ENCODE data around the gene ENDOV.

DNA sequence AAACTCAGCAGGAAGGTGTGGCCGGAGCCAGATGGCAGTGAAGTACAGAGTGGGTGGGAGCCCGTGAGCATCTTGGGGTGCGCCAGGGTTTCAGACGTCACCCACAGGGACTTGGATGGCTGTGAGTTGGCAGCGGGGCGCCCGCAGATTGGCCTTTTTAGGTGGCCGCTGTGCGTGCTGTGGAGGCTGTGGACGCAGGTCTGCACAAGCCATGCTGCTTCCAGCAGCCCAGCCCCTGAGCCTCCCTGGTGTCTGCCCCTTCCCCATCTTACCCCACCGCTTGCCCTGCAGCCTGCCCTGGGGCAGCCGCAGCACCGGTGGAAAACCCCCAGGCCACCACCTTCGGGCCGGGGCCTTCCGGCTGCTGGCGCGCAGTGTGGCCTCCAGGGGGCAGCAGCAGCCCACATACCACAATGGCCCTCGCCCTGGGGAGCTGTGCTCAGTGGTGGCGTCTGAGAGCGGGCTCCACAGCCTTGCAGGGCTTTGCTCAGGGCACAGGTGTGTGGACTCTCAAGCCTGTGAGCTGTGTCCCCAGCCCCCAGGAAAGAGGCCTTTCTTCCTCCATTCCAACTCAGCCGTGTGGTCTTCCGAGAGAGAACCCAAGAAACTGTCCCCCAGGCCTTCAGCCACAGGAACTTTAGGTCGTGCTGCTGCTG is 11.8 kb downstream of the ENDOV start:
- TF ChIP-seq POLR2A (IDR thresholded peaks at IDR 0.05; ENCODE audit: borderline replicate concordance, extremely low read depth, insufficient read depth, insufficient read length) (no peak), POLR2AphosphoS5 (IDR thresholded peaks at IDR 0.05; ENCODE audit: low read depth, low read length) (no peak), SIN3A (IDR thresholded peaks at IDR 0.05; ENCODE audit: low read depth) (no peak), ZNF274 (IDR thresholded peaks at IDR 0.05; ENCODE audit: low read depth, low read length) (no peak), EZH2 (IDR thresholded peaks at IDR 0.05) (no peak), RAD21 (IDR thresholded peaks at IDR 0.05; ENCODE audit: low read depth) (peak; percentile 99), YY1 (IDR thresholded peaks at IDR 0.05; ENCODE audit: extremely low read depth, insufficient replicate concordance, low read depth, low read length) (no peak), SP1 (IDR thresholded peaks at IDR 0.05; ENCODE audit: low read depth) (no peak), EZH2phosphoT487 (IDR thresholded peaks at IDR 0.05; ENCODE audit: borderline replicate concordance) (no peak)
- TF ChIP-seq, protein P1, sequence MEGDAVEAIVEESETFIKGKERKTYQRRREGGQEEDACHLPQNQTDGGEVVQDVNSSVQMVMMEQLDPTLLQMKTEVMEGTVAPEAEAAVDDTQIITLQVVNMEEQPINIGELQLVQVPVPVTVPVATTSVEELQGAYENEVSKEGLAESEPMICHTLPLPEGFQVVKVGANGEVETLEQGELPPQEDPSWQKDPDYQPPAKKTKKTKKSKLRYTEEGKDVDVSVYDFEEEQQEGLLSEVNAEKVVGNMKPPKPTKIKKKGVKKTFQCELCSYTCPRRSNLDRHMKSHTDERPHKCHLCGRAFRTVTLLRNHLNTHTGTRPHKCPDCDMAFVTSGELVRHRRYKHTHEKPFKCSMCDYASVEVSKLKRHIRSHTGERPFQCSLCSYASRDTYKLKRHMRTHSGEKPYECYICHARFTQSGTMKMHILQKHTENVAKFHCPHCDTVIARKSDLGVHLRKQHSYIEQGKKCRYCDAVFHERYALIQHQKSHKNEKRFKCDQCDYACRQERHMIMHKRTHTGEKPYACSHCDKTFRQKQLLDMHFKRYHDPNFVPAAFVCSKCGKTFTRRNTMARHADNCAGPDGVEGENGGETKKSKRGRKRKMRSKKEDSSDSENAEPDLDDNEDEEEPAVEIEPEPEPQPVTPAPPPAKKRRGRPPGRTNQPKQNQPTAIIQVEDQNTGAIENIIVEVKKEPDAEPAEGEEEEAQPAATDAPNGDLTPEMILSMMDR (IDR thresholded peaks at IDR 0.05 in 2 of 3, conservative IDR thresholded peaks at IDR 0.05 in 1 of 3; ENCODE audit: borderline replicate concordance in 1 of 3, insufficient read depth in 1 of 3, low read depth in 2 of 3, low read length in 2 of 3), result peak; percentile 98 to 99 (median 99)
- TF ChIP-seq, protein P2, sequence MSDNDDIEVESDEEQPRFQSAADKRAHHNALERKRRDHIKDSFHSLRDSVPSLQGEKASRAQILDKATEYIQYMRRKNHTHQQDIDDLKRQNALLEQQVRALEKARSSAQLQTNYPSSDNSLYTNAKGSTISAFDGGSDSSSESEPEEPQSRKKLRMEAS (IDR thresholded peaks at IDR 0.05), result no peak

All from HCT116 (cell line).